ENCODE data around the gene TRMT11.

- no peak for TF ChIP-seq POLR2A (IDR thresholded peaks at IDR 0.05; ENCODE audit: low read depth)
- TF ChIP-seq CTCF (IDR thresholded peaks at IDR 0.05): no peak
- TF ChIP-seq POLR2AphosphoS5 (IDR thresholded peaks at IDR 0.05): no peak
- TF ChIP-seq EP300 (IDR thresholded peaks at IDR 0.05): no peak
Observed at GRCh38 chr6:126048635-126049034, 62.3 kb downstream of the TRMT11 start.

All from esophagus muscularis mucosa (tissue), 4 donors.